Breast epithelium (tissue), 3 donors: ENCODE data around the gene ABCF1.

Source experiments
- POLR2AphosphoS5 ChIP-seq, 3 donors: sonication (generic); formaldehyde crosslinking; IDR thresholded peaks; one replicate each; pipeline ENCODE4 v1.6.1; 2017; ENCODE audit warnings: antibody characterized with exemption in 3 of 3
- TF ChIP-seq, protein P1 (sequence below), 3 donors: fragments of 450-650 bp; IDR thresholded peaks; one replicate each; pipeline ENCODE4 v1.5.1; 2016 to 2017; ENCODE audit warnings: antibody characterized with exemption in 3 of 3, mild to moderate bottlenecking in 3 of 3, moderate library complexity in 3 of 3

DNA sequence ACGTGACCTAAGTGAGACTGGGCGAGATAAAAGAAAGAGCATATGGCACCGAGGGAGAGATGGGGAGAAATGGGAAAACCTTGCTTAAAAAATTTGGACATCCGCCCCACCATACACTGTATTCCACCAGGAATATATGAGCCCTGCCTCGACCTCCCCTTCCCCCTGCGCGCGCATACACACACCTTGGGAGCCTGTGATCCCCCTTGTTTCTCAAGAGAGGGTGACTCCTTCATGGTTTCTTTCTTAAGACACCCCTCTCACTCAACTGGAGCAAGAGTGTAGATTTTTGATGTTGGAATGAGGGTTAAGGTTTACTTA lies 480 bp downstream of the ABCF1 start:
- TF ChIP-seq, protein P1, sequence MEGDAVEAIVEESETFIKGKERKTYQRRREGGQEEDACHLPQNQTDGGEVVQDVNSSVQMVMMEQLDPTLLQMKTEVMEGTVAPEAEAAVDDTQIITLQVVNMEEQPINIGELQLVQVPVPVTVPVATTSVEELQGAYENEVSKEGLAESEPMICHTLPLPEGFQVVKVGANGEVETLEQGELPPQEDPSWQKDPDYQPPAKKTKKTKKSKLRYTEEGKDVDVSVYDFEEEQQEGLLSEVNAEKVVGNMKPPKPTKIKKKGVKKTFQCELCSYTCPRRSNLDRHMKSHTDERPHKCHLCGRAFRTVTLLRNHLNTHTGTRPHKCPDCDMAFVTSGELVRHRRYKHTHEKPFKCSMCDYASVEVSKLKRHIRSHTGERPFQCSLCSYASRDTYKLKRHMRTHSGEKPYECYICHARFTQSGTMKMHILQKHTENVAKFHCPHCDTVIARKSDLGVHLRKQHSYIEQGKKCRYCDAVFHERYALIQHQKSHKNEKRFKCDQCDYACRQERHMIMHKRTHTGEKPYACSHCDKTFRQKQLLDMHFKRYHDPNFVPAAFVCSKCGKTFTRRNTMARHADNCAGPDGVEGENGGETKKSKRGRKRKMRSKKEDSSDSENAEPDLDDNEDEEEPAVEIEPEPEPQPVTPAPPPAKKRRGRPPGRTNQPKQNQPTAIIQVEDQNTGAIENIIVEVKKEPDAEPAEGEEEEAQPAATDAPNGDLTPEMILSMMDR (IDR thresholded peaks at IDR 0.05), result no peak
- no peak for TF ChIP-seq POLR2AphosphoS5 (IDR thresholded peaks at IDR 0.05)
